H1 (cell line): Measurements from ENCODE around the gene SRRM4. TPM values are rescaled to one million over a fixed set of nuclear protein-coding genes. Genes with fewer than 3 reads are reported as not detected.

ENCODE experiments used
- CTCF ChIA-PET: fragments of 300-600 bp; sonication (Branson Sonifier 250); formaldehyde crosslinking; loops from one replicate; lab custom pipeline; 2021; ENCODE audit not compliant: partially characterized antibody; lab: Charles Lee
- POLR2A ChIA-PET: fragments of 300-600 bp; sonication (Branson Sonifier 250); formaldehyde crosslinking; loops from one replicate; lab custom pipeline; 2021; ENCODE audit warnings: inconsistent platforms; ENCODE audit not compliant: partially characterized antibody; lab: Charles Lee
- DNase-seq, 2 experiments: peaks; one replicate each; pipeline versions ENCODE4 v3.0.0 to v3.0.0-alpha.2; 2010 to 2022; ENCODE audit warnings: low spot score in 2 of 2, low read depth in 1 of 2, mixed read lengths in 1 of 2
- FAIRE-seq: peaks from 2 replicates; lab custom pipeline; 2011; peaks lifted over from hg19 to GRCh38; lab: Jason Lieb, UNC
- H2AFZ ChIP-seq: 2 replicates; pipeline ENCODE4 v1.8.1; 2012; ENCODE audit warnings: low read length, inconsistent platforms
- H2AK5ac ChIP-seq: 2 replicates; pipeline ENCODE4 v1.6.1; 2013; ENCODE audit warnings: low read depth, low read length
- H2BK120ac ChIP-seq: replicated peaks from 2 replicates; pipeline ENCODE3; 2013; ENCODE audit warnings: low read depth, low read length, inconsistent platforms
- H2BK12ac ChIP-seq: 2 replicates; pipeline ENCODE4 v1.6.1; 2013; ENCODE audit warnings: low read depth, low read length
- H2BK15ac ChIP-seq: 2 replicates; pipeline ENCODE4 v1.6.1; 2013; ENCODE audit warnings: low read length
- H2BK20ac ChIP-seq: 2 replicates; pipeline ENCODE4 v1.6.1; 2013; ENCODE audit warnings: low read length
- H2BK5ac ChIP-seq: 2 replicates; pipeline ENCODE4 v1.6.1; 2013; ENCODE audit warnings: low read depth, low read length
- H3K14ac ChIP-seq: 2 replicates; pipeline ENCODE4 v1.6.1; 2013; ENCODE audit warnings: inconsistent platforms; ENCODE audit not compliant: insufficient read length
- H3K18ac ChIP-seq: 2 replicates; pipeline ENCODE4 v1.6.1; 2013; ENCODE audit warnings: low read length; ENCODE audit errors: extremely low read depth
- H3K23ac ChIP-seq: 2 replicates; pipeline ENCODE4 v1.6.1; 2013; ENCODE audit warnings: inconsistent platforms; ENCODE audit not compliant: insufficient read length
- H3K23me2 ChIP-seq: 2 replicates; pipeline ENCODE4 v1.6.1; 2013; ENCODE audit warnings: low read depth, low read length
- H3K27ac ChIP-seq: 2 replicates; pipeline ENCODE4 v1.6.1; 2011; ENCODE audit warnings: low read depth, low read length, inconsistent platforms
- H3K27me3 ChIP-seq, 4 experiments: replicated peaks in 1 of 4; 1 replicate in 1 of 4; 2 replicates in 3 of 4; pipeline versions ENCODE4 v1.6.1 to v1.8.1; 2011 to 2013; ENCODE audit warnings: low read length in 3 of 4, mild to moderate bottlenecking in 3 of 4, inconsistent platforms in 2 of 4, mixed read lengths in 2 of 4, moderate library complexity in 1 of 4; ENCODE audit not compliant: control insufficient read depth in 3 of 4, insufficient read depth in 3 of 4; ENCODE audit errors: extremely low read depth in 1 of 4
- H3K36me3 ChIP-seq, 4 experiments: 2 replicates each; pipeline versions ENCODE4 v1.6.1 to v1.8.1; 2011 to 2013; ENCODE audit warnings: mild to moderate bottlenecking in 4 of 4, low read length in 3 of 4, moderate library complexity in 2 of 4, control low read depth in 1 of 4, inconsistent platforms in 1 of 4; ENCODE audit not compliant: insufficient read depth in 4 of 4, control insufficient read depth in 2 of 4
- H3K4ac ChIP-seq: replicated peaks from 2 replicates; pipeline ENCODE3; 2013; ENCODE audit warnings: low read length, low read depth, mixed read lengths, inconsistent platforms; ENCODE audit not compliant: insufficient read length
- H3K4me1 ChIP-seq, 4 experiments: replicated peaks in 1 of 4; 1 replicate in 1 of 4; 2 replicates in 3 of 4; pipeline versions ENCODE4 v1.6.1 to v1.8.1; 2011 to 2013; ENCODE audit warnings: low read length in 3 of 4, inconsistent platforms in 2 of 4, mixed read lengths in 1 of 4; ENCODE audit not compliant: insufficient read depth in 4 of 4, control insufficient read depth in 3 of 4
- H3K4me2 ChIP-seq, 2 experiments: 2 replicates each; pipeline versions ENCODE4 v1.6.1 to v1.8.1; 2011 to 2013; ENCODE audit warnings: low read depth in 2 of 2, low read length in 2 of 2, control low read depth in 1 of 2, inconsistent platforms in 1 of 2, mild to moderate bottlenecking in 1 of 2; ENCODE audit not compliant: insufficient read depth in 1 of 2
- H3K4me3 ChIP-seq, 4 experiments: fragments of 200-600, 300-600 bp in 1 of 4; sonication (generic), shearing (Covaris generic), sonication (Bioruptor Twin) in 1 of 4; 2 replicates each; pipeline versions ENCODE4 v1.5.1 to v1.8.1; 2011 to 2016; ENCODE audit warnings: low read length in 4 of 4, low read depth in 3 of 4, control low read depth in 2 of 4, inconsistent platforms in 2 of 4, mild to moderate bottlenecking in 2 of 4, mixed read lengths in 1 of 4, moderate library complexity in 1 of 4; ENCODE audit not compliant: insufficient read depth in 2 of 4; ENCODE audit errors: extremely low read depth in 1 of 4
- H3K56ac ChIP-seq: replicated peaks from 2 replicates; pipeline ENCODE3; 2013; ENCODE audit warnings: low read depth, mild to moderate bottlenecking, mixed read lengths, low read length, inconsistent platforms; ENCODE audit not compliant: insufficient read length
- H3K79me1 ChIP-seq: 2 replicates; pipeline ENCODE4 v1.6.1; 2013; ENCODE audit warnings: low read depth, low read length, control low read depth
- H3K79me2 ChIP-seq, 2 experiments: 2 replicates each; pipeline versions ENCODE4 v1.6.1 to v1.8.1; 2012 to 2013; ENCODE audit warnings: low read length in 2 of 2, mild to moderate bottlenecking in 2 of 2, inconsistent platforms in 1 of 2; ENCODE audit not compliant: insufficient read depth in 2 of 2, control insufficient read depth in 1 of 2
- H3K9ac ChIP-seq, 4 experiments: replicated peaks in 1 of 4; 1 replicate in 1 of 4; 2 replicates in 3 of 4; pipeline versions ENCODE4 v1.6.1 to v1.8.1; 2011 to 2013; ENCODE audit warnings: low read depth in 3 of 4, low read length in 3 of 4, control low read depth in 2 of 4, mild to moderate bottlenecking in 2 of 4, moderate library complexity in 2 of 4, inconsistent platforms in 1 of 4; ENCODE audit errors: extremely low read depth in 1 of 4
- H3K9me3 ChIP-seq, 2 experiments: 2 replicates each; pipeline versions ENCODE4 v1.6.1 to v1.8.1; 2012 to 2013; ENCODE audit warnings: mild to moderate bottlenecking in 2 of 2, moderate library complexity in 2 of 2, control low read depth in 1 of 2, inconsistent platforms in 1 of 2, low read depth in 1 of 2, low read length in 1 of 2, mixed read lengths in 1 of 2; ENCODE audit not compliant: insufficient read depth in 2 of 2
- H4K20me1 ChIP-seq, 2 experiments: replicated peaks in 1 of 2; 2 replicates each; pipeline versions ENCODE3 to v1.8.1; 2011 to 2013; ENCODE audit warnings: inconsistent platforms in 2 of 2, low read length in 2 of 2, mild to moderate bottlenecking in 1 of 2; ENCODE audit not compliant: insufficient read depth in 2 of 2, control insufficient read depth in 1 of 2
- H4K5ac ChIP-seq: 2 replicates; pipeline ENCODE4 v1.6.1; 2013; ENCODE audit warnings: low read length, low read depth, mixed read lengths, inconsistent platforms; ENCODE audit not compliant: insufficient read length
- H4K8ac ChIP-seq: 2 replicates; pipeline ENCODE4 v1.8.0; 2013; ENCODE audit warnings: mild to moderate bottlenecking, moderate library complexity, low read length, inconsistent platforms; ENCODE audit not compliant: insufficient read depth; ENCODE audit errors: extremely low read depth
- H4K91ac ChIP-seq: replicated peaks from 2 replicates; pipeline ENCODE3; 2013; ENCODE audit warnings: low read length, mixed read lengths, inconsistent platforms; ENCODE audit not compliant: insufficient read length
- CEBPB ChIP-seq: IDR thresholded peaks from 2 replicates; pipeline ENCODE4 v1.6.1; 2012; ENCODE audit warnings: low read depth, low read length
- CREB1 ChIP-seq: IDR thresholded peaks from 2 replicates; pipeline ENCODE4 v1.6.1; 2012; ENCODE audit warnings: inconsistent platforms
- KDM5A ChIP-seq: fragments of 200-600 bp; IDR thresholded peaks from 2 replicates; pipeline ENCODE4 v1.7.1; 2012; ENCODE audit warnings: mild to moderate bottlenecking, low read length, inconsistent platforms, mixed read lengths
- MAX ChIP-seq: IDR thresholded peaks from 2 replicates; pipeline ENCODE4 v1.6.1; 2012; ENCODE audit warnings: inconsistent platforms
- POLR2A ChIP-seq, 2 experiments: IDR thresholded peaks; 1 replicate in 1 of 2; 2 replicates in 1 of 2; pipeline ENCODE4 v1.6.1; 2011; ENCODE audit warnings: low read depth in 2 of 2, low read length in 2 of 2, mild to moderate bottlenecking in 2 of 2; ENCODE audit errors: control extremely low read depth in 1 of 2
- SAP30 ChIP-seq: fragments of 300-600 bp; sonication (generic); IDR thresholded peaks from 2 replicates; pipeline ENCODE4 v1.7.1; 2012; ENCODE audit warnings: low read length, moderate library complexity, mild to moderate bottlenecking, inconsistent platforms; ENCODE audit not compliant: insufficient read depth, insufficient replicate concordance
- SIN3A ChIP-seq, 2 experiments: IDR thresholded peaks in 1 of 2; conservative IDR thresholded peaks in 1 of 2; 2 replicates each; pipeline ENCODE4 v1.6.1; 2011 to 2012; ENCODE audit warnings: low read length in 2 of 2, improper control_type of control experiment in 1 of 2, low read depth in 1 of 2, mild to moderate bottlenecking in 1 of 2
- SP2 ChIP-seq: IDR thresholded peaks from 2 replicates; pipeline ENCODE4 v1.6.1; 2012; ENCODE audit warnings: mild to moderate bottlenecking, low read length, inconsistent platforms
- SUZ12 ChIP-seq: fragments of 200-600 bp; sonication (generic); IDR thresholded peaks from 2 replicates; pipeline ENCODE4 v1.6.1; 2012; ENCODE audit warnings: mild to moderate bottlenecking, inconsistent platforms, low read length, moderate library complexity, mixed read lengths
- TEAD4 ChIP-seq: IDR thresholded peaks from 2 replicates; pipeline ENCODE4 v1.6.1; 2012; ENCODE audit warnings: low read depth, low read length, inconsistent platforms, mixed read lengths
- ZNF274 ChIP-seq: IDR thresholded peaks from 2 replicates; pipeline ENCODE4 v1.7.0; 2012; ENCODE audit warnings: low read length, borderline replicate concordance; ENCODE audit errors: extremely low read depth
- WGBS, 2 experiments: shearing (Covaris generic) in 1 of 2; methylation state at CpG; one replicate each; pipeline versions ENCODE4 v1.1.6 to v1.1.7; 2013 to 2015; ENCODE audit warnings: low lambda C conversion rate in 2 of 2, mixed read lengths in 2 of 2, inconsistent platforms in 1 of 2, low coverage in 1 of 2, missing lambda C conversion rate in 1 of 2; ENCODE audit not compliant: insufficient replicate concordance in 2 of 2, insufficient coverage in 1 of 2, insufficient read length in 1 of 2; ENCODE audit errors: extremely low coverage in 1 of 2, missing lambda C conversion rate in 1 of 2; 5-methylcytosine and 5-hydroxymethylcytosine counted together
- polyA plus RNA-seq, 7 experiments: library from polyadenylated mRNA; depleted of rRNA in 3 of 7; stranded (reverse) in 5 of 7; unstranded in 2 of 7; fragments of >200 nt in 5 of 7; fragments of 200-250 nt in 2 of 7; gene quantifications; 1 replicate in 5 of 7; 2 replicates in 1 of 7; 4 replicates in 1 of 7; pipeline versions ENCODE4 v1.2.1 to v1.2.3, GENCODE V29; 2011 to 2013; ENCODE audit warnings: missing spikeins in 2 of 7, mixed read lengths in 2 of 7
- total RNA-seq: library from RNA; stranded (reverse); fragmentation: NEBNext Ultra II Directional; extraction: Animal tissue kit (Norgen Biotek cat#: 25700); gene quantifications from 2 replicates; pipeline ENCODE4 v1.2.1, GENCODE V29; 2021
- TF ChIP-seq, protein P1 (sequence below): IDR thresholded peaks from 2 replicates; pipeline ENCODE4 v1.6.1; 2011; ENCODE audit warnings: low read depth, mild to moderate bottlenecking, low read length; ENCODE audit not compliant: insufficient read depth

The SRRM4 gene
- total and polyA plus RNA-seq, 2 of the 8 experiments (the other 6 are each of a cell fraction or from before 2014, with no cell fraction given): 0.53 to 1.1 TPM

GRCh38 chr12:119145367-119145766, 164.0 kb downstream of the SRRM4 start:
- DNase-seq (peak in 1 of 2 experiments; percentile 59), FAIRE-seq (peak; percentile 36)
- Histone ChIP-seq H4K5ac (peak overlapping the region; percentile 68), H3K56ac (no peak overlapping the region), H3K18ac (no peak overlapping the region), H2BK12ac (no peak overlapping the region), H2AFZ (no peak overlapping the region), H3K4ac (no peak overlapping the region), H2BK20ac (peak overlapping the region; percentile 50; the same call in 1 of the 2 replicates), H3K23ac (no peak overlapping the region), H2BK15ac (no peak overlapping the region), H4K91ac (no peak overlapping the region), H3K36me3 (no peaks in the 10 kb centered on the region), H2AK5ac (no peak overlapping the region), H3K4me1 (peaks cover 0 to 14% (median 9%) of the 10 kb centered on the region in 4 experiments; a peak in 5 of 7 replicates), H4K8ac (peak overlapping the region; percentile 88), H3K4me3 (peak overlapping the region in 1 of 4 experiments; percentile 16; a peak in 1 of 8 replicates), H3K79me1 (no peaks in the 10 kb centered on the region), H3K27ac (peak overlapping the region; percentile 51; the same call in 1 of the 2 replicates), H4K20me1 (no peaks in the 10 kb centered on the region), H3K4me2 (peak overlapping the region; percentile 24 to 40; a peak in 2 of 4 replicates), H3K9me3 (no peaks in the 10 kb centered on the region), H3K79me2 (no peaks in the 10 kb centered on the region), H3K23me2 (no peaks in the 10 kb centered on the region), H2BK120ac (no peak overlapping the region), H2BK5ac (peak overlapping the region; percentile 41; the same call in 1 of the 2 replicates), H3K9ac (0 out of 7 replicates have a peak overlapping the region, but pooled peaks of 1 of the 4 experiments have one; percentile 9), H3K14ac (peak overlapping the region; percentile 27), H3K27me3 (no peaks in the 10 kb centered on the region)
- CTCF ChIA-PET: interaction anchor here (0.8 to 1.7 kb wide), 5 partner anchors 9 to 131 kb away, joined by 3 to 5 read pairs (median 4); no protein-coding TSS in a partner anchor
- POLR2A ChIA-PET: interaction anchor here (1.0 to 3.1 kb wide), 2 partner anchors 10 to 30 kb away, joined by 3 to 12 read pairs; no protein-coding TSS in a partner anchor
- 52% methylated on average over 13 of the region's 13 CpGs; no CpG with 5 or more reads in 1 of the 2 experiments for WGBS, 2 experiments
- TF ChIP-seq ZNF274: no peak
- 0 out of 3 replicates have a peak, but pooled peaks of 1 of the 2 experiments have one; percentile 23 for TF ChIP-seq POLR2A (IDR thresholded peaks at IDR 0.05; ENCODE audit: control extremely low read depth in 1 of 2, low read depth in 2 of 2, low read length in 2 of 2)
- TF ChIP-seq, protein P1, sequence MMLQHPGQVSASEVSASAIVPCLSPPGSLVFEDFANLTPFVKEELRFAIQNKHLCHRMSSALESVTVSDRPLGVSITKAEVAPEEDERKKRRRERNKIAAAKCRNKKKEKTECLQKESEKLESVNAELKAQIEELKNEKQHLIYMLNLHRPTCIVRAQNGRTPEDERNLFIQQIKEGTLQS: no peak
- no peak for TF ChIP-seq SP2
- TF ChIP-seq SIN3A (conservative IDR thresholded peaks at IDR 0.05 in 1 of 2, IDR thresholded peaks at IDR 0.05 in 1 of 2; ENCODE audit: low read depth in 1 of 2, low read length in 2 of 2): no peak
- TF ChIP-seq SUZ12: no peak
- TF ChIP-seq CEBPB: no peak
- TF ChIP-seq TEAD4: no peak
- TF ChIP-seq CREB1: no peak
- TF ChIP-seq MAX: no peak
- TF ChIP-seq SAP30: no peak
- no peak for TF ChIP-seq KDM5A
